ENCODE data around the gene AKR1B1. TPM values are rescaled to one million over a fixed set of nuclear protein-coding genes. Genes with fewer than 3 reads are reported as not detected.
"Not testable (repeated sequence)": the region's sequence is repeated elsewhere in the genome, so short reads cannot be mapped to it uniquely, and the experiment has no call there.

Gene AKR1B1
- total RNA-seq, 1 donor from 2014 or later, result 138 TPM

DNA sequence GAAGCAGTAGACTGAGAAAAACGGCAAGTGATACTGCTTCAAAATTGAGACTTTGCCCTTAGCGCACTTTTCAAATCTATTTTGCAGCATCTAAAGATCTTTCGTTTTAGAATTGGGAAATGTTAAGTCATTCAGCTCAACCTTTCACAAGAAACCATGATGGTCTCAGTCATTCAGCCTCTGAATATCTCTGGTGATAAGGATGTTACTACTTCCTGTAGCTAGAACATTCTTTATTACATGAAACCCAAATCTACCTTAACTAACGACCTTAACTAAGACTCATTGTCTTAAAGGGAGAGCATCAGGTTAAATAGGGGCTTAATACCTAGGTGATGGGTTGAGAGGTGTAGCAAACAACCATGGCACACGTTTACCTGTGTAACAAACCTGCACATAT lies 42.1 kb upstream of the AKR1B1 start:
- H3K36me3 Mint-ChIP-seq, result no peaks in the 10 kb centered on the region
- no peak overlapping the region for H3K4me3 Mint-ChIP-seq
- no peak for DNase-seq (ENCODE audit: extremely low spot score, unreplicated experiment)
- TF ChIP-seq, protein P1, sequence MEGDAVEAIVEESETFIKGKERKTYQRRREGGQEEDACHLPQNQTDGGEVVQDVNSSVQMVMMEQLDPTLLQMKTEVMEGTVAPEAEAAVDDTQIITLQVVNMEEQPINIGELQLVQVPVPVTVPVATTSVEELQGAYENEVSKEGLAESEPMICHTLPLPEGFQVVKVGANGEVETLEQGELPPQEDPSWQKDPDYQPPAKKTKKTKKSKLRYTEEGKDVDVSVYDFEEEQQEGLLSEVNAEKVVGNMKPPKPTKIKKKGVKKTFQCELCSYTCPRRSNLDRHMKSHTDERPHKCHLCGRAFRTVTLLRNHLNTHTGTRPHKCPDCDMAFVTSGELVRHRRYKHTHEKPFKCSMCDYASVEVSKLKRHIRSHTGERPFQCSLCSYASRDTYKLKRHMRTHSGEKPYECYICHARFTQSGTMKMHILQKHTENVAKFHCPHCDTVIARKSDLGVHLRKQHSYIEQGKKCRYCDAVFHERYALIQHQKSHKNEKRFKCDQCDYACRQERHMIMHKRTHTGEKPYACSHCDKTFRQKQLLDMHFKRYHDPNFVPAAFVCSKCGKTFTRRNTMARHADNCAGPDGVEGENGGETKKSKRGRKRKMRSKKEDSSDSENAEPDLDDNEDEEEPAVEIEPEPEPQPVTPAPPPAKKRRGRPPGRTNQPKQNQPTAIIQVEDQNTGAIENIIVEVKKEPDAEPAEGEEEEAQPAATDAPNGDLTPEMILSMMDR (conservative IDR thresholded peaks at IDR 0.05), result no peak
- H3K4me1 Mint-ChIP-seq (ENCODE audit: unreplicated experiment), result no peaks in the 10 kb centered on the region
- no peak overlapping the region for H3K27ac Mint-ChIP-seq
- no peaks in the 10 kb centered on the region for H3K27me3 Mint-ChIP-seq
- no peaks in the 10 kb centered on the region for H3K9me3 Mint-ChIP-seq

DNA sequence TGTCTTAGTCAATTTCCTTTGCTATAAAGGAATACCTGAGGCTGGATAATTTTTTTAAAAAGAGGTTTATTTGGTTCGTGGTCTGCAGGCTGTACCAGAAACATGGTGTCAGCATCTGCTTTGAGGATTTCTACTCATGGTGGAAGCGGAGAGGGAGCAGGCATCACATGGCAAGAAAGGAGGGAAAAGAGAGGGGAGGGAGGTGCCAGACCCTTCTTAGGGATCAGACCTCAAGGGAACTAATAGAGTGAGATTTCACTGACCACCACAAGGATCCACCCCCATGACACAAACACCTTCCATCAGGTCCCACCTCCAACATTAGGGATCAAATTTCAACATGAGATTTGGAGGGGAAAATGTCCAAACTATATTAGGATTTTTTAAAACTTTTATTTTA lies 41.5 kb upstream of the AKR1B1 start:
- H3K9me3 Mint-ChIP-seq, result no peaks in the 10 kb centered on the region
- H3K36me3 Mint-ChIP-seq, result no peaks in the 10 kb centered on the region
- DNase-seq (ENCODE audit: extremely low spot score, unreplicated experiment), result no peak
- H3K27ac Mint-ChIP-seq, result no peak overlapping the region
- no peak overlapping the region for H3K4me3 Mint-ChIP-seq
- TF ChIP-seq, protein P1 (conservative IDR thresholded peaks at IDR 0.05), result no peak
- no peaks in the 10 kb centered on the region for H3K4me1 Mint-ChIP-seq (ENCODE audit: unreplicated experiment)
- H3K27me3 Mint-ChIP-seq, result peaks cover 3% of the 10 kb centered on the region

DNA sequence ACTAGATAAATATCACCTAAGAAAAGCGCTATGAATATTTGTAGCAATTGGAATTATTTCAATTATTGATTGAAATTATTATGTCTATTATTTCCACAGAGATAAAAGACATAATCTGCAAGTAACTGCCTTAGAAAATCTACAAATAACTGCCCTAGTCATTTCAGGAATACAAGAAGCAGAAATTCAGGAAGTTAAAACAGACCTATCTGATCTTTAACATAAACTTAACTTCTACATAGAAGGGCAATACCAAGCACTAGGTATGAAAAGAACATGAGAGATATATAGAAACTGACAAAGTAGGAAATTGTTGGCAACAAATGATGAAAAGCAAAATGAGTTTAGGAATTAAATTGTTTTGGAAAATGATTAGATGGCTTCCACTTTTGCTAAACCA lies 36.6 kb upstream of the AKR1B1 start:
- no peak for DNase-seq (ENCODE audit: extremely low spot score, unreplicated experiment)
- H3K4me1 Mint-ChIP-seq (ENCODE audit: unreplicated experiment), result no peaks in the 10 kb centered on the region
- TF ChIP-seq, protein P1 (conservative IDR thresholded peaks at IDR 0.05), result no peak
- peaks cover 24% of the 10 kb centered on the region for H3K27me3 Mint-ChIP-seq
- no peaks in the 10 kb centered on the region for H3K36me3 Mint-ChIP-seq
- H3K9me3 Mint-ChIP-seq, result no peaks in the 10 kb centered on the region
- H3K4me3 Mint-ChIP-seq, result no peak overlapping the region
- no peak overlapping the region for H3K27ac Mint-ChIP-seq

DNA sequence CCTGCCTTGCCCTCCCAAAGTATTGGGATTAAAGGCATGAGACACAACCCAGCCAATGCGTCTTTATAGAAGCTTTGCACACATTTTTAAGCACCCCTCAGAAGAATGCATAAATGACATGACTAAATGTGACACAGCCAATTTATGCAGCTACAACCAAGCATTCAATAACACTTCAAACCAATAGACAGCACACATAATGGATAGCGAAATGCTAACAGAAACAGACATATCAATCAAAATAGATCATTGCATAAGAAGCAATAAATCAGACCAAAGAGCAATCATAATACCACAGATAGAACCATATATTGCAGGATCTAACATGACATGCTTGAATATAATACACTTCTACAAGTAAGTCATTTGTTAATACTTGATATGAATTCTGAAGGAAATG lies 34.2 kb upstream of the AKR1B1 start:
- H3K27me3 Mint-ChIP-seq, result peaks cover 24% of the 10 kb centered on the region
- no peaks in the 10 kb centered on the region for H3K4me1 Mint-ChIP-seq (ENCODE audit: unreplicated experiment)
- no peaks in the 10 kb centered on the region for H3K9me3 Mint-ChIP-seq
- TF ChIP-seq, protein P1 (conservative IDR thresholded peaks at IDR 0.05), result no peak
- no peaks in the 10 kb centered on the region for H3K36me3 Mint-ChIP-seq
- H3K4me3 Mint-ChIP-seq, result no peak overlapping the region
- DNase-seq (ENCODE audit: extremely low spot score, unreplicated experiment), result no peak
- H3K27ac Mint-ChIP-seq, result no peak overlapping the region

DNA sequence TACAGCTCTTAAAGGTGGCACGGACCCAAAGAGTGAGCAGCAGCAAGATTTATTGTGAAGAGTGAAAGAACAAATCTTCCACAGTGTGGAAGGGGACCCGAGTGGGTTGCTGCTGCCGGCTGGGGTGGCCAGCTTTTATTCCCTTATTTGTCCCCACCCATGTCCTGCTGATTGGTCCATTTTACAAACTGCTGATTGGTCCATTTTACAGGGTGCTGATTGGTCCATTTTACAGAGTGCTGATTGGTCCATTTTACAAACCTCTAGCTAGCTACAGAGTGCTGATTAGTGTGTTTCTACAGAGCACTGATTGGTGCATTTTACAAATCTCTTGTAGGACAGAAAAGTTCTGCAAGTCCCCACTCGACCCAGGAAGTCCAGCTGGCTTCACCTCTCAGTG lies 28.8 kb upstream of the AKR1B1 start:
- not testable (repeated sequence) for DNase-seq (ENCODE audit: extremely low spot score, unreplicated experiment); H3K27ac Mint-ChIP-seq; H3K36me3 Mint-ChIP-seq; H3K4me1 Mint-ChIP-seq (ENCODE audit: unreplicated experiment); H3K4me3 Mint-ChIP-seq; H3K9me3 Mint-ChIP-seq
- peaks cover 11% of the 10 kb centered on the region for H3K27me3 Mint-ChIP-seq

DNA sequence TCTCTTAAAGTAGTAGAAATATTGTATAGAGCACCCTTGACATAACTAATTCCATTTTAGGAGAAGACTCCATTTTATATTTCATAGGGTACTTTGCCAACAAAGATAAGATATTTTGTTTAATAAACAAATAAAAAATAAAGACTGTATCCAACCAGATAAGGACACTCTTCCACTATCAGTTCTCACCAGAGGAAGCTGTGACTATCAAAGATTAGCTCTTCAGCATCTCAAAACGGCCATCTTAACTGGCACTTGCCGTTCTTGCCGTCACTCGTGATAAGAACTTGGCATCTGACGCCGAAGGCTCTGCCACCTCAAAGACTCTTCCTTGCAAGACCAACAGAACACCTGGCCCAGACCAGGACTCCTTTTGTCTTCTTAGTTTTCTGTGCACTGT lies 26.3 kb upstream of the AKR1B1 start:
- DNase-seq (ENCODE audit: extremely low spot score, unreplicated experiment), result no peak
- peaks cover 4% of the 10 kb centered on the region for H3K4me1 Mint-ChIP-seq (ENCODE audit: unreplicated experiment)
- H3K27me3 Mint-ChIP-seq, result peaks cover 3% of the 10 kb centered on the region
- H3K4me3 Mint-ChIP-seq, result no peak overlapping the region
- TF ChIP-seq, protein P1 (conservative IDR thresholded peaks at IDR 0.05), result no peak
- H3K9me3 Mint-ChIP-seq, result no peaks in the 10 kb centered on the region
- no peak overlapping the region for H3K27ac Mint-ChIP-seq
- no peaks in the 10 kb centered on the region for H3K36me3 Mint-ChIP-seq

All from type B pancreatic cell (in vitro differentiated cells).